SHP77 treated with DMSO at 0.1 percent for 48 hours (cell line): ENCODE data around the gene OR14I1.

ENCODE experiments used
- DNase-seq: peaks from one replicate; lab custom pipeline; 2025; lab: John Stamatoyannopoulos, UW

Gene OR14I1

GRCh38 chr1:248702714-248703113, at the start of gene OR14I1:
OR14I1 (minus strand) TSS chr1:248702766.
- no peak for DNase-seq

- DNase-seq = no peak
Observed at GRCh38 chr1:248751635-248752034, 49.1 kb upstream of the OR14I1 start.

- DNase-seq = no peak
Observed at GRCh38 chr1:248751142-248751541, 48.6 kb upstream of the OR14I1 start.

- no peak for DNase-seq
Observed at GRCh38 chr1:248750496-248750895, 47.9 kb upstream of the OR14I1 start.

DNA sequence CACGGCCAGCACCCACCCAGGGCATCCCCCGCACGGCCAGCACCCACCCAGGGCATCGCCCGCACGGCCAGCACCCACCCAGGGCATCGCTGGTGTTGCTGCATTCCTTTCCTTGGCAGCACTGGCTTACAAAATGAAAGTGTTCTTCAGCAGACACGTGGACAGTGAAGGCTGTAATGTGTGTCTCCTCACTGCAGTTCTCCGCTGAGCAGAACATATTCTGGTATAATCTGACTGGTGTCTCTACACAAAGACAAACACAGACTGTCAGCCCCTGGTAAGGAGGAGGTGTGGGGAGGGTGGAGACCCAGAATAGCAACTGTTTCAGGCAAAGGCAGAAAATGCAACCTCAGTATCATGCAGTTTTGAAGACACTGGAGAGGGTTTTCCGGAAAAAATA, 45.6 kb upstream of the OR14I1 start:
- no peak for DNase-seq

GRCh38 chr1:248740876-248741275, 38.3 kb upstream of the OR14I1 start:
- DNase-seq = no peak

- DNase-seq = no peak
Observed at GRCh38 chr1:248739572-248740205, 37.1 kb upstream of the OR14I1 start.

DNA sequence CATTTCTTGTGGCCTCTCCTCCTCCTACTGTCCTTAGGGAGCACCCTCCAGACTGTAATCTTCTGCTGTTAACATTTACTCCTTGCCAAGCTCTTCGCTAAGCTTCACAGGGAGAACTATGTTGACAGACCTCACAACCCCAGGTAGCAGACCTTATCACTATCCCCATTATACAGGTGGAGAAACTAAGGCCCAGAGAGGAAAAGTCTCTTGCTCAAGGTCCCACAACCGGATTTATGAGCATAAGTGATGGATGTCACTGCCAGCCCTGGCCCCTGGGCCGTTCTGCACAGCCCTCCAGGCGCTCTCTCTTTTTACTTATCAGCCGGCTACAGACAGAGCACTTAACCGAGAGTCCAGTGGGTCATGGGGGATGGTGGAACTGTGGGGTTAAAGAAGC, 34.9 kb upstream of the OR14I1 start:
- no peak for DNase-seq

DNA sequence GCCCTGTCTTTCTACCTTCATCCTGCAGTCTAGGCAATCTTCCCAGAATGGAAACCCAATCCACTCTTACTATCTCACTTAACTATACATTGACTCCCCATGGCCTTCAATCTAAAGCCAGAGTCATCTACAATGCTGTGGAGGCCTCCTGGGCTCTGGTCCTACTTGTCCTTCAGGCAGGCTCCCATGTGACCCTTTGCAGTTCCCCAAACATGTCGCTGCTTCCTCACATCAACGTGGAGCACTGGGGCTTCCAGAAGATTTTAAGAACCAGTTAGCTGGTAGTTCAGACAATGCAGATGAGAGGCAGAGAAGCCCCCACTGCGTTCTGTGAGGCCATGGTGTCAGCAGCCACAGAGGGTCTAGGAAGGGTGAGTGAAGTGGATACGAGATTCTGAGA, 34.4 kb upstream of the OR14I1 start:
- DNase-seq = no peak

DNA sequence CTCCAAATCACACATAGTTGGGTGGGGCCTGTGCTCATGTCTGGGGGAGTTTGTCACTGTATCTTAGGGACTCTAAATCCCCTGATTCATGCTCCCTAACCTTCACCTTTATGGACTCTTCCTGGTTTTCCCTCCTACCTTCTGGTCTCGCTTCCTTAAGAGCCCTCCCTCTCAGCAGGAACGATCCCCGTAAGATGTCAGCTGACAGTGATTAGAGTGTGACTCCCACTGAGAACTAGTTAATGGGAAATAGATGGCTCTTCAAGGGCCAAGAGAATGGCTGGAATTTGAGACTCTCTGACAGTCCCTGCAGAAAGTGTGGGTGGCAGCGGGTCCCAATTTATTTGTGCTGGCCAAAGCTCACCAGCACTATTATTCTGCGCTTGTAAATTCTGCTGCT, 31.0 kb upstream of the OR14I1 start:
- DNase-seq = no peak

- DNase-seq = no peak
Observed at GRCh38 chr1:248730507-248731335, 28.2 kb upstream of the OR14I1 start.

- DNase-seq = no peak
Observed at GRCh38 chr1:248714248-248714647, 11.7 kb upstream of the OR14I1 start.

GRCh38 chr1:248710305-248710900, 7.8 kb upstream of the OR14I1 start:
- no peak for DNase-seq

GRCh38 chr1:248704606-248705005, 2.0 kb upstream of the OR14I1 start:
- DNase-seq = no peak

DNA sequence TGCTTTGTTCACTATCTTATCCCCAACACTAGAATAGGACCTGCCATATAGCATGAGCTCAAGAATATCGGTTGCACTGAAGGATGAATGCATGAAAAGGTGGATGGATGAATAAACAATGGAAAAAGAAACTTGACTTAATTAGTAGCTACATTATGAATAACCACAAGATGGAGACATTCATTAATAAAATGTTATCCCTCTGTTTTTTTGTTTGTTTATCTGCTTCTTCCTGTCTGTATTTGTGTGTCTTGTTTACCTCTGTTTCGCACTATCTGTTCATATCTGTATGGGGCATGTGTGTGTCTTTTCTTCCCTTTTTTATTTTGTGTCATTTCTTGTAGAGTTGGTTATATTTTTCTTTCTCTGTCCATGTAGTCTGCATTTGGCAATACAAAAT, 1.1 kb upstream of the OR14I1 start:
- DNase-seq = no peak

GRCh38 chr1:248699099-248699498, 3.5 kb downstream of the OR14I1 start:
- DNase-seq = no peak

- DNase-seq = no peak
Observed at GRCh38 chr1:248697907-248698306, 4.7 kb downstream of the OR14I1 start.

DNA sequence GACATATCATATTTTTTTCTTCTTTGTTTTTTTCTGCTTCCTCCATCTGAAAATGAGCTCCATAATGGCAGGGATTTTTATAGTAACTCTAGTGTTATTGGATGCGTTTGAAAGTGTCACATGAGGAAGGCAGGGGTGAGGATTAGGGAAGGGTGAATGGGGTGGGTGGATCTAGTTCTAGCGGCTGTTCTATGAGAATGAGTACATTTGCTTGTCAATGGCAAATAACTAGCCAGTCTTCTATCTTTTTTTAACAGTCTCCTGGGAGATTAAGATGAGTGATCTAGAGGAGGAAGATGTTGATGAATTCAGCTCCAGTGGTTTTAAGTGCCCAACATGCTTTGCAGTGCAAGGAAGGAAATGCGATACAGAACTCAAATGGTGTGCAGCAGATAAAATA, 5.8 kb downstream of the OR14I1 start:
- DNase-seq = no peak

DNA sequence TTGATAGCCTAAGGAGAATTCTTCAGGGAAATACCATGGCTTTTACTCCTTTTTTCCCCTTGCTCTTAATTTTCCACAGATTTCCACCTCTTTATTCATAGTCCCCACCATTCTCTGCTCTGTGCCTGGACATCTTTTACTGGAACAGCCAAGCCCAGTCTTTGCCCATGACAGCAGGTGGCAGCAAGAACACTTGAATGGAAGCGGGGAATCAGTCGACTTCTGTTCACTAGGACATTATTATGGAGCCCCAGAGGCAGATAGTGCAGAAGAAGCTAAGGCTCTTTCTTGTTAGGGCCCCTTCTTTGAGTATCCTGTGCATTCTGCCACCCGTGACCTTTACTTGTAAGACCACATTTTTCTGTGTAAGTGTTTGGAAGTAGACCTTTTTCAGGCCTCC, 6.3 kb downstream of the OR14I1 start:
- DNase-seq = no peak

- no peak for DNase-seq
Observed at GRCh38 chr1:248695451-248696132, 7.0 kb downstream of the OR14I1 start.

DNA sequence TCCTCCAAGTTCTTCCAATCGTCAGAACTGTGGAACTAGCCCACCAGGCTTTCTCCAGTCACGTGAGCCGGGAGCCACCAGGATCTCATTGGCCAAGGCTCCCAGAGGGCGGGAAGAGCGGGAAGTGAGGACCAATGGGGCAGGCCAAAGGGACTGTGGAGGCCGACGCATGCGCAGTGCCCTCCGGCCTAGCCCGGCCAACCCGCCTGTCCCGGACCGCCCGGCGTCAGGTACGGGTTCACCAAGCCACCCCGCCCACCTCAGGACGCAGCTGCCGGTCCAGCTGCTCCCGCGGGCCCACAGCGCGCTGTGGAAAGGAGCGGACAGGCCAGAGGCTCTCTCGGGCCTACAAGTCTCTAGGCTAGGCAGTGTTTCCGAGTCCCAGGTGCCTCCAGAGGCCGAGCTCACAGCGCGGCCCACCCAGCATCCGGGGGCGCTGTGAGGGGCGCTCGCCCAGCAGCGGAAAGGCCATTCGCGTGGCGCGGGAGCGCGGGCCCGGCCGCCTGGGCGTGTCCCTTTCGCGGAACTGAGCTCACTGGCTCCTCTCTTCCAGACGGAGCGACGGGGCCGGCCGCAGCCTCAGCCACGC, 10.9 kb downstream of the OR14I1 start:
- DNase-seq = no peak
